OCI-LY3 (cell line): ENCODE results near the gene ITIH3.

Source experiments
- CTCF ChIP-seq: fragments of 200-600, 300-600 bp; sonication (generic); IDR thresholded peaks from 2 replicates; pipeline ENCODE4 v1.5.1; 2014; ENCODE audit warnings: antibody characterized with exemption, low read length, low read depth
- EZH2phosphoT487 ChIP-seq: fragments of 200-600 bp; shearing (Covaris generic); IDR thresholded peaks from 2 replicates; pipeline ENCODE4 v1.6.1; 2018; ENCODE audit warnings: antibody characterized with exemption, mixed run types, low read depth

GRCh38 chr3:52836471-52836845 is 41.9 kb downstream of the ITIH3 start:
- TF ChIP-seq CTCF (no peak), EZH2phosphoT487 (no peak)
